H9 (cell line): ENCODE results near the gene PTAR1. TPM values are rescaled to one million over a fixed set of nuclear protein-coding genes. Genes with fewer than 3 reads are reported as not detected.

ENCODE experiments used
- DNase-seq: peaks from one replicate; pipeline ENCODE4 v3.0.0-alpha.2; 2017
- H2AFZ ChIP-seq: one replicate; pipeline ENCODE4 v1.6.1; 2013; ENCODE audit warnings: mild to moderate bottlenecking, low read length, control low read depth, moderate library complexity
- H2AK5ac ChIP-seq: 2 replicates; pipeline ENCODE4 v1.6.1; 2013; ENCODE audit warnings: low read length, control low read depth, mixed read lengths; ENCODE audit not compliant: insufficient read length
- H2BK120ac ChIP-seq: one replicate; pipeline ENCODE4 v1.6.1; 2013; ENCODE audit warnings: low read depth, mild to moderate bottlenecking, low read length, control low read depth, inconsistent platforms; ENCODE audit not compliant: poor library complexity, severe bottlenecking
- H2BK12ac ChIP-seq: 2 replicates; pipeline ENCODE4 v1.6.1; 2013; ENCODE audit warnings: low read length, control low read depth, mixed read lengths, low read depth; ENCODE audit not compliant: insufficient read length
- H2BK15ac ChIP-seq: 2 replicates; pipeline ENCODE4 v1.6.1; 2013; ENCODE audit warnings: low read depth, low read length, control low read depth
- H2BK20ac ChIP-seq: one replicate; pipeline ENCODE4 v1.6.1; 2013; ENCODE audit warnings: low read depth, mild to moderate bottlenecking, low read length, control low read depth, inconsistent platforms; ENCODE audit not compliant: poor library complexity, severe bottlenecking
- H2BK5ac ChIP-seq: 2 replicates; pipeline ENCODE4 v1.6.1; 2013; ENCODE audit warnings: low read length, control low read depth, mixed read lengths; ENCODE audit not compliant: insufficient read length
- H3K14ac ChIP-seq: 2 replicates; pipeline ENCODE4 v1.6.1; 2013; ENCODE audit warnings: low read length, control low read depth; ENCODE audit not compliant: insufficient read depth
- H3K18ac ChIP-seq: 2 replicates; pipeline ENCODE4 v1.6.1; 2013; ENCODE audit warnings: low read depth, mild to moderate bottlenecking, mixed read lengths, low read length, control low read depth; ENCODE audit not compliant: insufficient read length
- H3K23ac ChIP-seq: 2 replicates; pipeline ENCODE4 v1.6.1; 2013; ENCODE audit warnings: low read length, control low read depth, mixed read lengths, low read depth; ENCODE audit not compliant: insufficient read length
- H3K23me2 ChIP-seq: 2 replicates; pipeline ENCODE4 v1.6.1; 2013; ENCODE audit warnings: low read depth, mild to moderate bottlenecking, mixed read lengths, low read length, control low read depth; ENCODE audit not compliant: insufficient read length, poor library complexity, severe bottlenecking
- H3K27ac ChIP-seq: 2 replicates; pipeline ENCODE4 v1.5.1; 2013; ENCODE audit warnings: low read length, control low read depth, mixed read lengths, low read depth; ENCODE audit not compliant: insufficient read length
- H3K27me3 ChIP-seq: 2 replicates; pipeline ENCODE4 v1.6.1; 2013; ENCODE audit warnings: low read length, control low read depth, inconsistent platforms; ENCODE audit not compliant: insufficient read depth
- H3K4ac ChIP-seq: 2 replicates; pipeline ENCODE4 v1.6.1; 2013; ENCODE audit warnings: low read depth, mild to moderate bottlenecking, control low read depth, inconsistent platforms, low read length, moderate library complexity
- H3K4me1 ChIP-seq: 2 replicates; pipeline ENCODE4 v1.6.1; 2013; ENCODE audit warnings: low read length, control low read depth, inconsistent platforms; ENCODE audit not compliant: insufficient read depth
- H3K4me2 ChIP-seq: 2 replicates; pipeline ENCODE4 v1.6.1; 2013; ENCODE audit warnings: low read length, control low read depth, mixed read lengths; ENCODE audit not compliant: insufficient read length, insufficient read depth
- H3K56ac ChIP-seq: 2 replicates; pipeline ENCODE4 v1.6.1; 2013; ENCODE audit warnings: low read depth, mild to moderate bottlenecking, mixed read lengths, low read length, control low read depth; ENCODE audit not compliant: insufficient read length
- H3K79me1 ChIP-seq: 2 replicates; pipeline ENCODE4 v1.6.1; 2013; ENCODE audit warnings: low read depth, mild to moderate bottlenecking, moderate library complexity, low read length, control low read depth, inconsistent platforms; ENCODE audit not compliant: insufficient read depth, poor library complexity, severe bottlenecking
- H3K79me2 ChIP-seq: 2 replicates; pipeline ENCODE4 v1.6.1; 2013; ENCODE audit warnings: low read length, control low read depth, inconsistent platforms; ENCODE audit not compliant: insufficient read depth
- H3K9ac ChIP-seq: 2 replicates; pipeline ENCODE4 v1.6.1; 2013; ENCODE audit warnings: low read length, control low read depth, mixed read lengths; ENCODE audit not compliant: insufficient read length; ENCODE audit errors: extremely low read depth
- H3K9me3 ChIP-seq: one replicate; pipeline ENCODE4 v1.6.1; 2013; ENCODE audit warnings: low read depth, low read length, inconsistent platforms; ENCODE audit not compliant: control insufficient read depth
- H3T11ph ChIP-seq: one replicate; pipeline ENCODE4 v1.6.1; 2013; ENCODE audit warnings: mild to moderate bottlenecking, low read length, control low read depth, inconsistent platforms
- H4K20me1 ChIP-seq: one replicate; pipeline ENCODE4 v1.6.1; 2013; ENCODE audit not compliant: control insufficient read depth, insufficient read length, insufficient read depth
- H4K5ac ChIP-seq: 2 replicates; pipeline ENCODE4 v1.6.1; 2013; ENCODE audit warnings: low read depth, mild to moderate bottlenecking, mixed read lengths, low read length, control low read depth; ENCODE audit not compliant: insufficient read length
- H4K8ac ChIP-seq: replicated peaks from 2 replicates; pipeline ENCODE4 v1.6.1; 2013; ENCODE audit warnings: low read length, control low read depth, mixed read lengths, low read depth; ENCODE audit not compliant: insufficient read length
- H4K91ac ChIP-seq: 2 replicates; pipeline ENCODE4 v1.6.1; 2013; ENCODE audit warnings: low read depth, mild to moderate bottlenecking, moderate library complexity, mixed read lengths, low read length, control low read depth; ENCODE audit not compliant: insufficient read length
- H3K27ac Mint-ChIP-seq, 3 experiments: 2 replicates in 2 of 3; 3 replicates in 1 of 3; pipeline ENCODE4 v1.8.0; 2020 to 2021; ENCODE audit warnings: mixed read lengths in 3 of 3, mild to moderate bottlenecking in 1 of 3, moderate library complexity in 1 of 3
- H3K27me3 Mint-ChIP-seq: 2 replicates; pipeline ENCODE4 v1.8.0; 2021; ENCODE audit warnings: low read depth, mild to moderate bottlenecking, moderate library complexity, mixed read lengths
- H3K36me3 Mint-ChIP-seq, 3 experiments: 2 replicates in 2 of 3; 3 replicates in 1 of 3; pipeline ENCODE4 v1.8.0; 2020 to 2021; ENCODE audit warnings: low read depth in 3 of 3, mixed read lengths in 3 of 3; ENCODE audit not compliant: insufficient read depth in 1 of 3
- H3K4me1 Mint-ChIP-seq, 2 experiments: 2 replicates each; pipeline ENCODE4 v1.8.0; 2020; ENCODE audit warnings: mixed read lengths in 2 of 2
- H3K4me3 Mint-ChIP-seq, 2 experiments: 2 replicates in 1 of 2; 3 replicates in 1 of 2; pipeline ENCODE4 v1.8.0; 2020 to 2021; ENCODE audit warnings: mild to moderate bottlenecking in 2 of 2, mixed read lengths in 2 of 2, moderate library complexity in 1 of 2
- H3K9me3 Mint-ChIP-seq, 2 experiments: 2 replicates in 1 of 2; 3 replicates in 1 of 2; pipeline ENCODE4 v1.8.0; 2020; ENCODE audit warnings: mild to moderate bottlenecking in 2 of 2, mixed read lengths in 2 of 2, moderate library complexity in 1 of 2
- CTCF ChIP-seq: fragments of 200-600 bp; sonication (generic); conservative IDR thresholded peaks from 3 replicates; pipeline ENCODE4 v1.8.0; 2021; ENCODE audit warnings: antibody characterized with exemption, mild to moderate bottlenecking
- WGBS: extraction: QIAGEN DNeasy Blood & Tissue Kit; methylation state at CpG from one replicate; pipeline ENCODE4 v1.1.7; 2013; ENCODE audit warnings: missing lambda C conversion rate, low lambda C conversion rate, mixed read lengths; ENCODE audit not compliant: insufficient read length; ENCODE audit errors: extremely low coverage; 5-methylcytosine and 5-hydroxymethylcytosine counted together
- total RNA-seq: library from RNA; stranded (reverse); gene quantifications from 2 replicates; pipeline ENCODE4 v1.2.1, GENCODE V29; 2021

Gene PTAR1
- total RNA-seq, 1 experiment from 2014 or later = 117 TPM

DNA sequence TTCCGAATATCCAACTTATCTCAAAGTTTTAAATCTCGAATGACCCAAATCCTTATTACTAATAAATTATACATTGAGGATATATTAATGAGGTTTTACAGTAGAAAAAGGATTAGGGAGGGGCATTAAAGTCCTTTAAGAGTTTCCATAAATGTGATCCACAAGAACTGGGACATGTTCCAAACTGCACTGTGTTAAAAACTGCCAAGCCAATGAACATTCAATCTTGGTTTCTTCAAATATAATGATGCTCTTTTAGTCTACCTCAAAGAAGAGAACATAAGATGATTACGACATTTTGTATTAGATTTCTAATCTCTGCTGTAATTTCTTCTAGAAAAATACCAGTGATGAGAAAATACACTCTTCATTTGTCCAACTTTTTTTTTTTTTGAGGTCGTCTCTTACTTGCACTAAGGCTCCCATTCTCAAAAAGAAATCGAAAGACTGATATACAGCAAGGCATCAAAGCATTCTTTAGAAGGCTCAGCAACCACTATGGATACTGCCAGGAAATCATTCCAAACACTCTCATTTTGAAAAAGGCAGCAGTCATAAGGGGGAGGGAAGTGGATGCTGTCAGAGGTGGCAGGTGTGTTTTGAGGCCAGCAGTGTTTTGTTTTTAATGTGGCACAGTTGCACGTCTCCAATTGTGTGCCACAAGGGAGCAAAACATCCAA lies 1.7 kb downstream of the PTAR1 start:
- Histone ChIP-seq H3K23me2 (peaks cover 6% of the 10 kb centered on the region), H3K23ac (no peak overlapping the region), H4K5ac (no peak overlapping the region), H2BK120ac (no peak overlapping the region), H4K8ac (no peak overlapping the region), H2BK20ac (no peak overlapping the region), H3K4me2 (peak overlapping the region; percentile 37), H2AK5ac (no peak overlapping the region), H2BK5ac (no peak overlapping the region), H3K4me1 (0 out of 2 replicates have a peak, but pooled peaks cover 3% of the 10 kb centered on the region), H3T11ph (no peak overlapping the region), H3K79me1 (no peaks in the 10 kb centered on the region), H3K9me3 (no peaks in the 10 kb centered on the region), H3K79me2 (peaks cover 34% of the 10 kb centered on the region), H3K27me3 (no peaks in the 10 kb centered on the region), H3K56ac (no peak overlapping the region), H3K4ac (no peak overlapping the region), H2AFZ (no peak overlapping the region), H2BK12ac (no peak overlapping the region), H3K18ac (no peak overlapping the region), H3K27ac (no peak overlapping the region), H4K20me1 (no peaks in the 10 kb centered on the region), H3K9ac (peak overlapping the region; percentile 66), H2BK15ac (no peak overlapping the region), H3K14ac (no peak overlapping the region), H4K91ac (no peak overlapping the region)
- DNase-seq = no peak
- Mint-ChIP-seq H3K9me3 (no peaks in the 10 kb centered on the region), H3K4me3 (peak overlapping the region; percentile 93 to 96), H3K4me1 (peaks cover 56 to 72% of the 10 kb centered on the region in 2 experiments), H3K36me3 (peaks cover 3 to 37% (median 20%) of the 10 kb centered on the region in 3 experiments; a peak in 5 of 7 replicates), H3K27me3 (no peaks in the 10 kb centered on the region), H3K27ac (peak overlapping the region in 1 of 3 experiments; percentile 22; a peak in 3 of 7 replicates)
- WGBS = 100% methylated on average over 2 of the region's 6 CpGs
- no peak for TF ChIP-seq CTCF
